Liver (tissue), 9 donors: ENCODE results near the gene CHD8. TPM values are rescaled to one million over a fixed set of nuclear protein-coding genes. Genes with fewer than 3 reads are reported as not detected.

ENCODE experiments used
- DNase-seq: peaks from one replicate; pipeline ENCODE4 v3.0.0-alpha.2; 2017; ENCODE audit warnings: low spot score
- H3K27ac ChIP-seq, 2 donors: one replicate each; pipeline ENCODE4 v1.7.0; 2013; ENCODE audit warnings: inconsistent platforms in 2 of 2, low read length in 2 of 2, control low read depth in 1 of 2, low read depth in 1 of 2, mild to moderate bottlenecking in 1 of 2
- H3K27me3 ChIP-seq, 4 donors: one replicate each; pipeline versions ENCODE4 v1.6.1 to v1.7.0; 2013; ENCODE audit warnings: low read length in 3 of 4, inconsistent platforms in 1 of 4, mild to moderate bottlenecking in 1 of 4, moderate library complexity in 1 of 4; ENCODE audit not compliant: control insufficient read depth in 4 of 4, insufficient read depth in 4 of 4
- H3K36me3 ChIP-seq, 4 donors: one replicate each; pipeline versions ENCODE4 v1.6.1 to v1.7.0; 2013; ENCODE audit warnings: low read length in 3 of 4, mild to moderate bottlenecking in 3 of 4, low read depth in 1 of 4, moderate library complexity in 1 of 4; ENCODE audit not compliant: control insufficient read depth in 4 of 4, insufficient read depth in 3 of 4
- H3K4me1 ChIP-seq, 4 donors: one replicate each; pipeline versions ENCODE4 v1.6.1 to v1.7.0; 2013; ENCODE audit warnings: low read length in 3 of 4, mild to moderate bottlenecking in 3 of 4, moderate library complexity in 1 of 4; ENCODE audit not compliant: control insufficient read depth in 4 of 4, insufficient read depth in 4 of 4
- H3K4me3 ChIP-seq, 3 donors: one replicate each; pipeline versions ENCODE4 v1.6.1 to v1.7.0; 2013; ENCODE audit warnings: low read length in 3 of 3, control low read depth in 1 of 3, low read depth in 1 of 3, mild to moderate bottlenecking in 1 of 3
- H3K9ac ChIP-seq, 2 donors: one replicate each; pipeline ENCODE4 v1.7.0; 2013; ENCODE audit warnings: low read length in 2 of 2, mild to moderate bottlenecking in 2 of 2, moderate library complexity in 2 of 2, control low read depth in 1 of 2, low read depth in 1 of 2
- H3K9me3 ChIP-seq, 4 donors: one replicate each; pipeline versions ENCODE4 v1.6.1 to v1.7.0; 2013; ENCODE audit warnings: low read length in 3 of 4; ENCODE audit not compliant: control insufficient read depth in 4 of 4
- ATF3 ChIP-seq: IDR thresholded peaks from 2 replicates; pipeline ENCODE4 v1.6.1; 2016; ENCODE audit warnings: antibody characterized with exemption
- CTCF ChIP-seq: fragments of 150-350 bp; IDR thresholded peaks from 2 replicates; pipeline ENCODE4 v1.5.1; 2017; ENCODE audit warnings: improper control_type of control experiment, low read depth, low read length; ENCODE audit not compliant: missing input control
- EGR1 ChIP-seq, 2 donors: IDR thresholded peaks; 2 replicates each; pipeline ENCODE4 v1.6.1; 2016 to 2018; ENCODE audit warnings: antibody characterized with exemption in 2 of 2, low read depth in 2 of 2
- FOXA2 ChIP-seq: IDR thresholded peaks from 2 replicates; pipeline ENCODE4 v1.6.1; 2016; ENCODE audit warnings: antibody characterized with exemption
- HNF4A ChIP-seq, 2 donors: conservative IDR thresholded peaks; 2 replicates each; pipeline ENCODE4 v1.6.1; 2016; ENCODE audit warnings: antibody characterized with exemption in 2 of 2, mild to moderate bottlenecking in 2 of 2
- HNF4G ChIP-seq: IDR thresholded peaks from 2 replicates; pipeline ENCODE4 v1.6.1; 2016; ENCODE audit warnings: antibody characterized with exemption
- NR2F2 ChIP-seq: IDR thresholded peaks from 2 replicates; pipeline ENCODE4 v1.6.1; 2016; ENCODE audit warnings: antibody characterized with exemption
- RXRA ChIP-seq, 2 donors: IDR thresholded peaks; 2 replicates each; pipeline ENCODE4 v1.6.1; 2017 to 2018; ENCODE audit warnings: antibody characterized with exemption in 2 of 2, mild to moderate bottlenecking in 1 of 2
- TAF1 ChIP-seq: conservative IDR thresholded peaks from 2 replicates; pipeline ENCODE4 v1.6.1; 2016; ENCODE audit warnings: antibody characterized with exemption, mild to moderate bottlenecking
- ZBTB33 ChIP-seq: IDR thresholded peaks from 2 replicates; pipeline ENCODE4 v1.6.1; 2016; ENCODE audit warnings: antibody characterized with exemption
- WGBS: extraction: QIAGEN DNeasy Blood & Tissue Kit; methylation state at CpG from one replicate; pipeline ENCODE4 v1.1.7; 2013; 5-methylcytosine and 5-hydroxymethylcytosine counted together
- polyA plus RNA-seq, 2 donors: library from polyadenylated mRNA; stranded (reverse) in 1 of 2; unstranded in 1 of 2; fragments of 200-250 nt in 1 of 2; fragments of >200 nt in 1 of 2; fragmentation: Nextera tagmentation in 1 of 2; extraction: Ambion mirVana in 1 of 2; gene quantifications; one replicate each; pipeline versions ENCODE4 v1.2.1 to v1.2.3, GENCODE V29; 2013 to 2015
- total RNA-seq, 2 donors: library from RNA; depleted of rRNA; stranded (reverse); fragments of >200 nt; gene quantifications; one replicate each; pipeline ENCODE4 v1.2.3, GENCODE V29; 2014
- TF ChIP-seq, protein P1 (sequence below): IDR thresholded peaks from 2 replicates; pipeline ENCODE4 v1.6.1; 2016; ENCODE audit warnings: antibody characterized with exemption, mild to moderate bottlenecking
- TF ChIP-seq, protein P2 (sequence below): IDR thresholded peaks from 2 replicates; pipeline ENCODE4 v1.6.1; 2016; ENCODE audit warnings: antibody characterized with exemption
- donor health status: healthy.
- donor health status: healthy.
- donor health status: healthy.
- donor health status: healthy.
- donor health status: healthy.

CHD8 gene
- total and polyA plus RNA-seq, 4 donors, result 9.6 to 29.5 (median 19.2) TPM

GRCh38 chr14:21347201-21347600, 108.7 kb downstream of the CHD8 start (continued):
- TF ChIP-seq, protein P1, sequence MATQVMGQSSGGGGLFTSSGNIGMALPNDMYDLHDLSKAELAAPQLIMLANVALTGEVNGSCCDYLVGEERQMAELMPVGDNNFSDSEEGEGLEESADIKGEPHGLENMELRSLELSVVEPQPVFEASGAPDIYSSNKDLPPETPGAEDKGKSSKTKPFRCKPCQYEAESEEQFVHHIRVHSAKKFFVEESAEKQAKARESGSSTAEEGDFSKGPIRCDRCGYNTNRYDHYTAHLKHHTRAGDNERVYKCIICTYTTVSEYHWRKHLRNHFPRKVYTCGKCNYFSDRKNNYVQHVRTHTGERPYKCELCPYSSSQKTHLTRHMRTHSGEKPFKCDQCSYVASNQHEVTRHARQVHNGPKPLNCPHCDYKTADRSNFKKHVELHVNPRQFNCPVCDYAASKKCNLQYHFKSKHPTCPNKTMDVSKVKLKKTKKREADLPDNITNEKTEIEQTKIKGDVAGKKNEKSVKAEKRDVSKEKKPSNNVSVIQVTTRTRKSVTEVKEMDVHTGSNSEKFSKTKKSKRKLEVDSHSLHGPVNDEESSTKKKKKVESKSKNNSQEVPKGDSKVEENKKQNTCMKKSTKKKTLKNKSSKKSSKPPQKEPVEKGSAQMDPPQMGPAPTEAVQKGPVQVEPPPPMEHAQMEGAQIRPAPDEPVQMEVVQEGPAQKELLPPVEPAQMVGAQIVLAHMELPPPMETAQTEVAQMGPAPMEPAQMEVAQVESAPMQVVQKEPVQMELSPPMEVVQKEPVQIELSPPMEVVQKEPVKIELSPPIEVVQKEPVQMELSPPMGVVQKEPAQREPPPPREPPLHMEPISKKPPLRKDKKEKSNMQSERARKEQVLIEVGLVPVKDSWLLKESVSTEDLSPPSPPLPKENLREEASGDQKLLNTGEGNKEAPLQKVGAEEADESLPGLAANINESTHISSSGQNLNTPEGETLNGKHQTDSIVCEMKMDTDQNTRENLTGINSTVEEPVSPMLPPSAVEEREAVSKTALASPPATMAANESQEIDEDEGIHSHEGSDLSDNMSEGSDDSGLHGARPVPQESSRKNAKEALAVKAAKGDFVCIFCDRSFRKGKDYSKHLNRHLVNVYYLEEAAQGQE, result no peak
- TF ChIP-seq EGR1 (IDR thresholded peaks at IDR 0.05; ENCODE audit: low read depth in 2 of 2) (no peak), NR2F2 (no peak), RXRA (IDR thresholded peaks at IDR 0.05) (no peak)

- H3K4me3 ChIP-seq, result no peak overlapping the region
- H3K9ac ChIP-seq, result no peak overlapping the region
- no peak overlapping the region for H3K27ac ChIP-seq
- no peaks in the 10 kb centered on the region for H3K9me3 ChIP-seq
- TF ChIP-seq, protein P1, result no peak
- TF ChIP-seq FOXA2 (no peak), TAF1 (no peak), ZBTB33 (no peak), NR2F2 (no peak), CTCF (no peak), ATF3 (no peak), HNF4G (no peak), HNF4A (conservative IDR thresholded peaks at IDR 0.05) (no peak)
- TF ChIP-seq, protein P2, sequence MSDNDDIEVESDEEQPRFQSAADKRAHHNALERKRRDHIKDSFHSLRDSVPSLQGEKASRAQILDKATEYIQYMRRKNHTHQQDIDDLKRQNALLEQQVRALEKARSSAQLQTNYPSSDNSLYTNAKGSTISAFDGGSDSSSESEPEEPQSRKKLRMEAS, result no peak
- DNase-seq, result no peak
- H3K27me3 ChIP-seq, result no peaks in the 10 kb centered on the region
- H3K4me1 ChIP-seq, result no peaks in the 10 kb centered on the region
- peaks cover 0 to 11% (median 4%) of the 10 kb centered on the region in 4 donors for H3K36me3 ChIP-seq
- WGBS, result 86% methylated on average over 2 of the region's 2 CpGs
These were observed 109.3 kb downstream of the CHD8 start for GRCh38 chr14:21346532-21347135.
